K562 (cell line): ENCODE results near the gene EDN2. TPM values are rescaled to one million over a fixed set of nuclear protein-coding genes. Genes with fewer than 3 reads are reported as not detected.

ENCODE experiments used
- ATF1 ChIP-seq, 2 experiments: fragments of 450-650 bp in 1 of 2; IDR thresholded peaks; 2 replicates each; pipeline ENCODE4 v1.6.1; 2016; ENCODE audit warnings: missing compliant biosample characterization in 1 of 2, missing genetic modification characterization in 1 of 2
- CBX1 ChIP-seq: sonication (generic); IDR thresholded peaks from 2 replicates; pipeline ENCODE4 v1.6.1; 2016; ENCODE audit warnings: antibody characterized with exemption, low read depth, mild to moderate bottlenecking
- CREBBP ChIP-seq: IDR thresholded peaks from one replicate; pipeline ENCODE4 v1.6.1; 2012; ENCODE audit warnings: low read depth, mild to moderate bottlenecking, control low read depth, inconsistent platforms, low read length
- ETV6 ChIP-seq, 3 experiments: fragments of 150-350 bp in 1 of 3; sonication (generic) in 1 of 3; formaldehyde crosslinking in 1 of 3; IDR thresholded peaks; 2 replicates each; pipeline versions ENCODE4 v1.6.1 to v1.8.0; 2014 to 2022; ENCODE audit warnings: borderline replicate concordance in 2 of 3, low read depth in 2 of 3, antibody characterized with exemption in 1 of 3, low read length in 1 of 3, mild to moderate bottlenecking in 1 of 3, missing genetic modification reagents in 1 of 3
- GTF2A2 ChIP-seq: IDR thresholded peaks from 2 replicates; pipeline ENCODE4 v1.6.1; 2016; ENCODE audit warnings: mild to moderate bottlenecking, missing genetic modification characterization, missing compliant biosample characterization
- GTF2E2 ChIP-seq: fragments of 200-800 bp; sonication (Bioruptor generic); IDR thresholded peaks from 2 replicates; pipeline ENCODE4 v1.6.1; 2016; ENCODE audit warnings: missing genetic modification characterization, missing compliant biosample characterization
- HDAC3 ChIP-seq: fragments of 450-650 bp; IDR thresholded peaks from 2 replicates; pipeline ENCODE4 v1.6.1; 2018; ENCODE audit warnings: borderline replicate concordance, mild to moderate bottlenecking, moderate library complexity; ENCODE audit not compliant: partially characterized antibody
- ILF3 ChIP-seq: fragments of 450-650 bp; IDR thresholded peaks from 2 replicates; pipeline ENCODE4 v1.6.1; 2018; ENCODE audit warnings: antibody characterized with exemption, mild to moderate bottlenecking, moderate library complexity, borderline replicate concordance
- JUND ChIP-seq, 2 experiments: IDR thresholded peaks; 2 replicates in 1 of 2; 3 replicates in 1 of 2; pipeline ENCODE4 v1.6.1; 2011; ENCODE audit warnings: borderline replicate concordance in 2 of 2, low read depth in 2 of 2, low read length in 2 of 2, improper control_type of control experiment in 1 of 2, missing biosample characterization in 1 of 2, missing genetic modification characterization in 1 of 2, missing genetic modification reagents in 1 of 2
- KLF13 ChIP-seq: fragments of 450-650 bp; IDR thresholded peaks from 2 replicates; pipeline ENCODE4 v1.6.1; 2016; ENCODE audit warnings: missing genetic modification characterization, low read depth, mild to moderate bottlenecking, missing compliant biosample characterization, moderate library complexity, borderline replicate concordance
- MTF1 ChIP-seq: fragments of 250-450 bp; sonication (Bioruptor Pico); IDR thresholded peaks from 2 replicates; pipeline ENCODE4 v1.9.0; 2021; ENCODE audit warnings: moderate library complexity, mild to moderate bottlenecking, inconsistent platforms, borderline replicate concordance
- MYBL2 ChIP-seq, 2 experiments: fragments of 450-650 bp in 1 of 2; sonication (generic) in 1 of 2; formaldehyde crosslinking in 1 of 2; IDR thresholded peaks; 2 replicates each; pipeline versions ENCODE4 v1.6.1 to v1.8.1; 2017 to 2022; ENCODE audit warnings: borderline replicate concordance in 1 of 2, inconsistent platforms in 1 of 2, low read depth in 1 of 2, mild to moderate bottlenecking in 1 of 2, missing genetic modification reagents in 1 of 2, moderate library complexity in 1 of 2
- OTX1 ChIP-seq: fragments of 450-650 bp; formaldehyde crosslinking; IDR thresholded peaks from 2 replicates; pipeline ENCODE4 v1.4.0; 2022; ENCODE audit warnings: mild to moderate bottlenecking
- RFX1 ChIP-seq: fragments of 450-650 bp; IDR thresholded peaks from 2 replicates; pipeline ENCODE4 v1.6.1; 2016; ENCODE audit warnings: mild to moderate bottlenecking, moderate library complexity
- ZNF830 ChIP-seq: fragments of 250-450 bp; sonication (Bioruptor Pico); IDR thresholded peaks from 2 replicates; pipeline ENCODE4 v1.5.0; 2021; ENCODE audit warnings: mild to moderate bottlenecking
- polyA plus RNA-seq, 8 experiments: library from polyadenylated mRNA; depleted of rRNA in 4 of 8; stranded (reverse) in 5 of 8; unstranded in 3 of 8; fragments of >200 nt; fragmentation: Nextera tagmentation in 2 of 8; fragmentation: Illumina TruSeq in 1 of 8; extraction: Ambion mirVana in 2 of 8; extraction: Trizol in 1 of 8; gene quantifications; 2 replicates each; pipeline versions ENCODE4 v1.2.1 to v1.2.3, GENCODE V29; 2011 to 2014; ENCODE audit warnings: inconsistent platforms in 1 of 8, missing spikeins in 1 of 8
- total RNA-seq, 7 experiments: library from RNA; depleted of rRNA in 6 of 7; stranded (reverse); fragments of >200 nt in 6 of 7; fragmentation: Illumina TruSeq in 2 of 7; extraction: Trizol in 2 of 7; gene quantifications; 2 replicates each; pipeline versions ENCODE4 v1.2.1 to v1.2.3, GENCODE V29; 2011 to 2021; ENCODE audit warnings: low replicate concordance in 1 of 7
- TF ChIP-seq, protein P1 (sequence below): fragments of 450-650 bp; formaldehyde crosslinking; IDR thresholded peaks from 2 replicates; pipeline ENCODE4 v1.4.0; 2020; ENCODE audit warnings: mild to moderate bottlenecking
- TF ChIP-seq, protein P2 (sequence below): fragments of 250-450 bp; sonication (Bioruptor Pico); IDR thresholded peaks from 2 replicates; pipeline ENCODE4 v1.5.0; 2020; ENCODE audit warnings: mild to moderate bottlenecking, borderline replicate concordance
- TF ChIP-seq, protein P3 (sequence below): fragments of 250-450 bp; sonication (Bioruptor Pico); IDR thresholded peaks from 2 replicates; pipeline ENCODE4 v1.4.0; 2020; ENCODE audit warnings: mild to moderate bottlenecking, moderate library complexity

The EDN2 gene
- total and polyA plus RNA-seq, 9 of the 15 experiments (the other 6 are each of a cell fraction or from before 2014, with no cell fraction given): not detected

DNA sequence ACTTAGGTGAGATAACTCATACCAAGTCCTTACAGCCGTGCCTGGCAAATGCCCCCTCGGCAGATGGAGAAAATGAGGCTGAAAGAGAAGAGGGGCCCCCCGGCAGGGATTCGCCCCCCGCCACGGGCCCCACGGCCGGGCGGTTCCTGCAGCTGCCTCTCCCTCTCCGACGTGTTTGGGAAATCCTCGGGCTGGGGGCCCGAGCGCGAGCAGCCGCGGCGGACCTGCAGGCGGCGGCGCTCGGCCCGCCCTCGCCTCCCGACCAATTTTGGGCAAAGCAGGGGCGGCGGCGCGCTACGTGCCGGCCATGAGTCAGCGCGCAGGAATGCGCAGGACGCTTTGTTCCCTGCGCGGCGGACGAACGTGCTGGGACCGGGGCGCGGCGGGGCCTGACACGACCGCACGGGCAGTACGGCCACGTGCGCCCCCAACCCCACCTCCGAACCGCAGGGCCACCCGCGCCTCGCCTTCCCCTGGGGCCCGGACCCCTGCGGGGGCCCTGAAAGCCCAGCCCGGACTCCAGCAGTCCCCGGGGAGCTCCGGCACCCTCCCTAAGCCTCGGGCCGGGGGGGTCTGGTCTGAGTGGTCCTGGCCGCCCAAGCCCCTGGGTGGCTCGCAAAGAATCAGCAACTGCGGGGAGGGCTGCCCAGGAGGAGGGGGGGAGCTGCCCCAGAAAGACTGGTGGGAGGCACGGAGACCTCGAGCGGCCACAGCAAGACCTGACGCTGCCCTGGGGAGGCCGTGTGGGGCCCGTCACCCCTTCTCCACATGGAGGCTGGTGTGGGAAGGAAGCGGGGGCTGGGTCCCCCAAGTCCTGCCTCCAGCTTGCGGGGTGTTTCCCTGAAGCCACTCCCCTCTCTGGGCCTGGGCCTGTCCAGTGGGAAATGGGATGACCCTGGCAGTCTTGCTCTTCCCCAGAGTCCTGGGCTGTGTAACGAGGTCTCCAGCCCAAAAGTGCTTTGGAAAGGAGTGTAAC, 11.9 kb upstream of the EDN2 start (continued):
- TF ChIP-seq, protein P1, sequence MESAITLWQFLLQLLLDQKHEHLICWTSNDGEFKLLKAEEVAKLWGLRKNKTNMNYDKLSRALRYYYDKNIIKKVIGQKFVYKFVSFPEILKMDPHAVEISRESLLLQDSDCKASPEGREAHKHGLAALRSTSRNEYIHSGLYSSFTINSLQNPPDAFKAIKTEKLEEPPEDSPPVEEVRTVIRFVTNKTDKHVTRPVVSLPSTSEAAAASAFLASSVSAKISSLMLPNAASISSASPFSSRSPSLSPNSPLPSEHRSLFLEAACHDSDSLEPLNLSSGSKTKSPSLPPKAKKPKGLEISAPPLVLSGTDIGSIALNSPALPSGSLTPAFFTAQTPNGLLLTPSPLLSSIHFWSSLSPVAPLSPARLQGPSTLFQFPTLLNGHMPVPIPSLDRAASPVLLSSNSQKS: no peak
- TF ChIP-seq, protein P2, sequence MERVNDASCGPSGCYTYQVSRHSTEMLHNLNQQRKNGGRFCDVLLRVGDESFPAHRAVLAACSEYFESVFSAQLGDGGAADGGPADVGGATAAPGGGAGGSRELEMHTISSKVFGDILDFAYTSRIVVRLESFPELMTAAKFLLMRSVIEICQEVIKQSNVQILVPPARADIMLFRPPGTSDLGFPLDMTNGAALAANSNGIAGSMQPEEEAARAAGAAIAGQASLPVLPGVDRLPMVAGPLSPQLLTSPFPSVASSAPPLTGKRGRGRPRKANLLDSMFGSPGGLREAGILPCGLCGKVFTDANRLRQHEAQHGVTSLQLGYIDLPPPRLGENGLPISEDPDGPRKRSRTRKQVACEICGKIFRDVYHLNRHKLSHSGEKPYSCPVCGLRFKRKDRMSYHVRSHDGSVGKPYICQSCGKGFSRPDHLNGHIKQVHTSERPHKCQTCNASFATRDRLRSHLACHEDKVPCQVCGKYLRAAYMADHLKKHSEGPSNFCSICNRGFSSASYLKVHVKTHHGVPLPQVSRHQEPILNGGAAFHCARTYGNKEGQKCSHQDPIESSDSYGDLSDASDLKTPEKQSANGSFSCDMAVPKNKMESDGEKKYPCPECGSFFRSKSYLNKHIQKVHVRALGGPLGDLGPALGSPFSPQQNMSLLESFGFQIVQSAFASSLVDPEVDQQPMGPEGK (CRISPR knock-in tag): no peak
- TF ChIP-seq RFX1 (no peak), HDAC3 (no peak), MYBL2 (IDR thresholded peaks at IDR 0.05; ENCODE audit: low read depth) (no peak), MYBL2 (CRISPR knock-in tag; IDR thresholded peaks at IDR 0.05; ENCODE audit: borderline replicate concordance) (no peak), GTF2E2 (tag) (no peak), ZNF830 (no peak), KLF13 (tag) (0 out of 2 replicates have a peak, but pooled peaks have one; percentile 48), CREBBP (no peak), JUND (IDR thresholded peaks at IDR 0.05; ENCODE audit: borderline replicate concordance, low read depth, low read length) (peak; percentile 99), JUND (tag; IDR thresholded peaks at IDR 0.05; ENCODE audit: borderline replicate concordance, low read depth, low read length) (peak; percentile 97; the same call in 2 of the 3 replicates), ETV6 (IDR thresholded peaks at IDR 0.05; ENCODE audit: borderline replicate concordance in 1 of 2, low read depth in 2 of 2, low read length in 1 of 2) (no peak), ETV6 (CRISPR knock-in tag; IDR thresholded peaks at IDR 0.05; ENCODE audit: borderline replicate concordance) (no peak), ATF1 (CRISPR knock-in tag; IDR thresholded peaks at IDR 0.05) (no peak), ATF1 (tag; IDR thresholded peaks at IDR 0.05) (peak; percentile 74), CBX1 (no peak), OTX1 (no peak), MTF1 (CRISPR knock-in tag) (no peak), ILF3 (no peak), GTF2A2 (tag) (no peak)
- TF ChIP-seq, protein P3, sequence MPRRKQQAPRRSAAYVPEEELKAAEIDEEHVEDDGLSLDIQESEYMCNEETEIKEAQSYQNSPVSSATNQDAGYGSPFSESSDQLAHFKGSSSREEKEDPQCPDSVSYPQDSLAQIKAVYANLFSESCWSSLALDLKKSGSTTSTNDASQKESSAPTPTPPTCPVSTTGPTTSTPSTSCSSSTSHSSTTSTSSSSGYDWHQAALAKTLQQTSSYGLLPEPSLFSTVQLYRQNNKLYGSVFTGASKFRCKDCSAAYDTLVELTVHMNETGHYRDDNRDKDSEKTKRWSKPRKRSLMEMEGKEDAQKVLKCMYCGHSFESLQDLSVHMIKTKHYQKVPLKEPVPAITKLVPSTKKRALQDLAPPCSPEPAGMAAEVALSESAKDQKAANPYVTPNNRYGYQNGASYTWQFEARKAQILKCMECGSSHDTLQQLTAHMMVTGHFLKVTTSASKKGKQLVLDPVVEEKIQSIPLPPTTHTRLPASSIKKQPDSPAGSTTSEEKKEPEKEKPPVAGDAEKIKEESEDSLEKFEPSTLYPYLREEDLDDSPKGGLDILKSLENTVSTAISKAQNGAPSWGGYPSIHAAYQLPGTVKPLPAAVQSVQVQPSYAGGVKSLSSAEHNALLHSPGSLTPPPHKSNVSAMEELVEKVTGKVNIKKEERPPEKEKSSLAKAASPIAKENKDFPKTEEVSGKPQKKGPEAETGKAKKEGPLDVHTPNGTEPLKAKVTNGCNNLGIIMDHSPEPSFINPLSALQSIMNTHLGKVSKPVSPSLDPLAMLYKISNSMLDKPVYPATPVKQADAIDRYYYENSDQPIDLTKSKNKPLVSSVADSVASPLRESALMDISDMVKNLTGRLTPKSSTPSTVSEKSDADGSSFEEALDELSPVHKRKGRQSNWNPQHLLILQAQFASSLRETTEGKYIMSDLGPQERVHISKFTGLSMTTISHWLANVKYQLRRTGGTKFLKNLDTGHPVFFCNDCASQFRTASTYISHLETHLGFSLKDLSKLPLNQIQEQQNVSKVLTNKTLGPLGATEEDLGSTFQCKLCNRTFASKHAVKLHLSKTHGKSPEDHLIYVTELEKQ (CRISPR knock-in tag): no peak
